ENCODE measurements around the gene CELF2. TPM values are rescaled to one million over a fixed set of nuclear protein-coding genes. Genes with fewer than 3 reads are reported as not detected.
A peak's percentile ranks its signal among the peaks of the same experiment; 100 is the strongest.

The CELF2 gene
- total RNA-seq, 1 donor from 2014 or later, result 11.0 TPM

DNA sequence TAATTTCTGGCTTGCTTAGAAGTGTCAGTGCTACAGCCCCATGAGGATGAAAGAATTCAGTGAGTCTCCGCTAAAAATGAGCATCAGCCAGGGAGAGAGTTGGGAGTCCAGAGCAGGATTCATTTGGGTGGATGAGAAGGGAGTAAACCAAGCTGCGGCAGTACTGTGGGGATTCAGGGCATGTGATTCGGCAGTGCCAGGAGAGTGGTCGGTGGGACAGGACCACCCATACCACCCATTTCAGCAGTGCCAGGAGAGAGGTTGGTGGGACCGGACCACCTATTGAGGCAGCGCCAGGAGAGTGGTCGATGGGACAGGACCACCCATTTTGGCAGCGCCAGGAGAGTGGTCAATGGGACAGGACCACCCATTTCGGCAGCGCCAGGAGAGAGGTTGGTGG is 144.2 kb downstream of the CELF2 start:
- no peak overlapping the region for H3K4me3 ChIP-seq (ENCODE audit: low read depth, low read length)
- DNase-seq (ENCODE audit: low read depth), result no peak
- TF ChIP-seq, protein P1, sequence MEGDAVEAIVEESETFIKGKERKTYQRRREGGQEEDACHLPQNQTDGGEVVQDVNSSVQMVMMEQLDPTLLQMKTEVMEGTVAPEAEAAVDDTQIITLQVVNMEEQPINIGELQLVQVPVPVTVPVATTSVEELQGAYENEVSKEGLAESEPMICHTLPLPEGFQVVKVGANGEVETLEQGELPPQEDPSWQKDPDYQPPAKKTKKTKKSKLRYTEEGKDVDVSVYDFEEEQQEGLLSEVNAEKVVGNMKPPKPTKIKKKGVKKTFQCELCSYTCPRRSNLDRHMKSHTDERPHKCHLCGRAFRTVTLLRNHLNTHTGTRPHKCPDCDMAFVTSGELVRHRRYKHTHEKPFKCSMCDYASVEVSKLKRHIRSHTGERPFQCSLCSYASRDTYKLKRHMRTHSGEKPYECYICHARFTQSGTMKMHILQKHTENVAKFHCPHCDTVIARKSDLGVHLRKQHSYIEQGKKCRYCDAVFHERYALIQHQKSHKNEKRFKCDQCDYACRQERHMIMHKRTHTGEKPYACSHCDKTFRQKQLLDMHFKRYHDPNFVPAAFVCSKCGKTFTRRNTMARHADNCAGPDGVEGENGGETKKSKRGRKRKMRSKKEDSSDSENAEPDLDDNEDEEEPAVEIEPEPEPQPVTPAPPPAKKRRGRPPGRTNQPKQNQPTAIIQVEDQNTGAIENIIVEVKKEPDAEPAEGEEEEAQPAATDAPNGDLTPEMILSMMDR (conservative IDR thresholded peaks at IDR 0.05; ENCODE audit: low read depth, low read length), result no peak

DNA sequence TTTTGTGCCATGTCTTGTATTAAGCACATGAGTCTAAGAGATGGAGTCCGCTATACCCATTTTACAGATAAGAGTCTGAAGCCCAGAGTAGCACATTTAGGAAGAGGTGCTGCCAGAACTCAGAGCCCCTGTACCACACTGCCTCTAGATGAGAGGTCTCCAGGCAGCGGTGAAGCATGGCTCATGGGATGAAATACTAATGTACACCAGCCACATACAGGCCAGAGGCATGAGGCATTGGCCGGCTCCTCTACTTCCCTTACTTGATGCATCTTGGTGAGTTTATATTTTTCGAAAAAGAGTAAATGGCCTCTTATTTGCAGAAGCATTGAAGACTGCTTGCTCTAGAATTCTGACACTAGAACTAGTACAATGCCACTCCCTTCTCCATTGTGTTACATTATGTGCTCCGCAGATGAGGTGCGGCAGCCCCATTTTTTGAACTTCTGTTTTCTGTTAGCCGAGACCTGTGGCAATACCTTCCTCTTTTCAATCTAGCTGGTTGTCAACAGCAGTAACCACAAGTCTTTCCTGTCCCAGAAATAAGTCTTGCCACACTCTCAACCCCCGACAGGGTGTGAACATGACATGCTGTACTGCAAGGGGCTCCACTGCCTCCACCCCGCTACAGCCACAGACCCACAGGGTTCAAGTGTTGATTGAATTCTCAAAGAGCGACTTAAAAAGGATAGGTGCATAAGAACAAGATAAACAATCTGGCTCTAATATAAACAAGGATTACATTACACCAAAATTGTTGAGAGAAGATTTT is 145.3 kb downstream of the CELF2 start:
- TF ChIP-seq, protein P1 (conservative IDR thresholded peaks at IDR 0.05; ENCODE audit: low read depth, low read length), result no peak
- no peak for DNase-seq (ENCODE audit: low read depth)
- no peak overlapping the region for H3K4me3 ChIP-seq (ENCODE audit: low read depth, low read length)

DNA sequence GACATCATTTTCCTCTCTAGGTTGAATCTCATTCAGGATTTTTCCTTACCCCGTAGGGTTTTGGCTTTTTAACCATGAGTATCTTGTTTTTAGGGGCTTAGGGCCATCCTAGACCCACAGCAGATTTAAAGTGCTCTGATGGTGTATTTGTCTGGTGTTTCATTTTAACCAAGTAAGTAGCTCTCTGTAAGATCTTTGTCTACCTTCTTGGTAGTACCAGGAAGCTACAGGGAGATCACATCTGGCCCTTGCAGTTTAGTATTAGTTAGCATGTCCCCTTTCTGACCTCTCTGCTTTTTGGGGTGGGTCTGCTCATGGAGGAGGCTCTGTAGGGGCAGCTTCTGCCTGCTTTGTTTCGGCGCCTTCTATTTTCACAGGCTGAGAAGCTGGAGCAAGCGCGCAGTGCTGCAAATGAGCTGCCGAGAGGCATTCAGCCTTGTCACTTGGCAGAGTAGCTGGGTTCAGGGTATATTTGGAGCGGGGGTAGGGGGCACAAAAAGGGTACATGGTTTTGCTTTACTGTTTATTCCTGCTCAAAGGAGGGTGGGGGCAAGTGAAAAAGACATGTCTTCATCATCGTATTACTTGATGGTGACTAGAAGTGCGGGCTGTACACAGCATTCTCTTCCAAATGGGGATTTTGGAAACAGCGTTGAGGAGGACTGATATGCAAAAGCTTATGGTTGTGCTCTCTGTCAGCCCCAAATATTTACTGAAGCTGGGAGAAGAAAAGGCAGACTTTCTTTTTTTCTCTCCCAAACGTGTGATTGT is 146.3 kb downstream of the CELF2 start:
- no peak overlapping the region for H3K4me3 ChIP-seq (ENCODE audit: low read depth, low read length)
- TF ChIP-seq, protein P1 (conservative IDR thresholded peaks at IDR 0.05; ENCODE audit: low read depth, low read length), result no peak

DNA sequence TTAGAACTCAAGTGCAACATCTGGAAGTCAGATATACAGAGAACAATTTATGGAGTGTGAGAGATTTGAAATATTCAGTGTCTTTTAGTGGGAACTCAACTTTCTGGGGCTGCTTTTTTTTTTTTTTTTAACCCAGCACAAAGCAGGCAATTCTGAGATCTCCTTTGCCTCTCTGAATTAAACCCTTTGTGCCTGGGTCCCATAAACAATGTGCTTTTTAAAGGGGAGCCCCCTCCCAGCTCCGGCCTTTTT is 146.8 kb downstream of the CELF2 start:
- TF ChIP-seq, protein P1 (conservative IDR thresholded peaks at IDR 0.05; ENCODE audit: low read depth, low read length), result no peak
- no peak overlapping the region for H3K4me3 ChIP-seq (ENCODE audit: low read depth, low read length)
- DNase-seq (ENCODE audit: low read depth), result no peak

More for the DNA sequence above, 146.3 kb downstream of the CELF2 start:
- DNase-seq (ENCODE audit: low read depth), result no peak

DNA sequence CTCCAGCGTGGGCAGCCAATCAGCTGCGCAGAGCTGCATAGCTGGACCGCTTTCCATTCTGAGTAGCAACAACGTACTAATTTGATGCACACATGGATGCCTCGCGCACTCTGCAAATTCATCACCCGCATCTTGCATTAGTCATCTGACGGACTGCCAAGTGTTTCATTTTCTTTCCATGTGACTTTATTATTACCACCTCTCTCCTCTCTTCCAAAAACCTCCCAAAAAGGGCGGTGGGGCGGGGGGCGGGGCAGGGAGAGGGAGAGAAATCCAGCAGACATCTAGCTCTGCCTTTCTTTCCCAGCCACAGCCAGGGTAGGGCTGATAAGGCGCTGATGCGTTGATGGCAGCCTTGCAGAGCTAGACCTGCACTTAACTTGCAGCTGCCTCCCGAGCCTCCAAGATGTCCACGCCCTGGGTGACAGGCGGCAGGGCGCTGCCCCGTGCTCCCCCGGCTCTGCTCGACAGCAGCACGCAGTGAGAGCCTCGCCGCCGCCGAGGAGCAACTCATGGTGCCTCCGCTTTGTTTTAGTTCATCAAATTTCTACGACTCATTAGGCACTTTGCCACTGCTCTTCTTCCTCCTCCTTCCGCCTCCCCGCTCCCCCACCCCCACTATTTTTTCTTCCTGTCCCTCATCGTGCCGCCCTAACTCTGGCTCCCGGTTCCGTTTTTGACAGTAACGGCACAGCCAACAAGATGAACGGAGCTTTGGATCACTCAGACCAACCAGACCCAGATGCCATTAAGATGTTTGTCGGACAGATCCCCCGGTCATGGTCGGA is 147.3 kb downstream of the CELF2 start:
- peak; percentile 26 for DNase-seq (ENCODE audit: low read depth)
- H3K4me3 ChIP-seq (ENCODE audit: low read depth, low read length), result peak overlapping the region; percentile 49

More for the DNA sequence above, 147.3 kb downstream of the CELF2 start:
- TF ChIP-seq, protein P1 (conservative IDR thresholded peaks at IDR 0.05; ENCODE audit: low read depth, low read length), result no peak

Measured in epithelial cell of proximal tubule (primary cell).